K562 (cell line): ENCODE data around the gene TLR2.

Source experiments
- ARID1B ChIP-seq: fragments of 450-650 bp; IDR thresholded peaks from 2 replicates; pipeline ENCODE4 v1.6.1; 2016; ENCODE audit warnings: antibody characterized with exemption, mild to moderate bottlenecking, inconsistent platforms
- BDP1 ChIP-seq: IDR thresholded peaks from 3 replicates; pipeline ENCODE4 v1.6.1; 2011; ENCODE audit not compliant: insufficient read length, insufficient read depth
- CAMTA2 ChIP-seq: fragments of 250-450 bp; sonication (Bioruptor Pico); conservative IDR thresholded peaks from 2 replicates; pipeline ENCODE4 v1.5.1; 2022
- CBX1 ChIP-seq: sonication (generic); IDR thresholded peaks from 2 replicates; pipeline ENCODE4 v1.6.1; 2016; ENCODE audit warnings: antibody characterized with exemption, low read depth, mild to moderate bottlenecking
- CEBPB ChIP-seq: fragments of 450-650 bp; IDR thresholded peaks from 2 replicates; pipeline ENCODE4 v1.6.1; 2016; ENCODE audit warnings: missing genetic modification characterization, missing compliant biosample characterization
- CHD1 ChIP-seq: fragments of 200-600 bp; sonication (generic); IDR thresholded peaks from one replicate; pipeline ENCODE4 v1.6.1; 2012; ENCODE audit warnings: mild to moderate bottlenecking, moderate library complexity, low read length, inconsistent platforms
- CTCF ChIP-seq, 3 experiments: IDR thresholded peaks in 2 of 3; conservative IDR thresholded peaks in 1 of 3; 2 replicates each; pipeline ENCODE4 v1.5.1; 2011 to 2012; ENCODE audit warnings: low read length in 3 of 3, mild to moderate bottlenecking in 3 of 3, control low read depth in 2 of 3, improper control_type of control experiment in 1 of 3, inconsistent platforms in 1 of 3, low read depth in 1 of 3, mixed read lengths in 1 of 3, moderate library complexity in 1 of 3; ENCODE audit not compliant: insufficient read depth in 2 of 3
- EP300 ChIP-seq: IDR thresholded peaks from 2 replicates; pipeline ENCODE4 v1.6.1; 2012; ENCODE audit warnings: low read length, improper control_type of control experiment
- EZH2 ChIP-seq: IDR thresholded peaks from 2 replicates; pipeline ENCODE4 v1.6.1; 2012; ENCODE audit warnings: low read depth, mild to moderate bottlenecking, inconsistent platforms, low read length, borderline replicate concordance
- RBM22 ChIP-seq: fragments of 200-400 bp; formaldehyde crosslinking; IDR thresholded peaks from 2 replicates; pipeline ENCODE4 v1.6.1; 2018; ENCODE audit warnings: low read length, low read depth; ENCODE audit not compliant: poor library complexity, severe bottlenecking
- SMC3 ChIP-seq: conservative IDR thresholded peaks from 2 replicates; pipeline ENCODE4 v1.6.1; 2011; ENCODE audit warnings: low read depth, low read length, improper control_type of control experiment; ENCODE audit not compliant: insufficient read depth
- SP1 ChIP-seq: sonication (generic); formaldehyde crosslinking; IDR thresholded peaks from 2 replicates; pipeline ENCODE4 v1.8.1; 2022; ENCODE audit warnings: mild to moderate bottlenecking, missing genetic modification reagents
- TAF1 ChIP-seq: IDR thresholded peaks from 2 replicates; pipeline ENCODE4 v1.6.1; 2011; ENCODE audit warnings: mild to moderate bottlenecking, low read length, moderate library complexity; ENCODE audit not compliant: insufficient read depth, control insufficient read depth, severe bottlenecking; ENCODE audit errors: extremely low read depth
- ZC3H4 ChIP-seq: sonication (generic); formaldehyde crosslinking; IDR thresholded peaks from 2 replicates; pipeline ENCODE4 v1.9.0; 2021; ENCODE audit warnings: missing genetic modification reagents, borderline replicate concordance

GRCh38 chr4:153741541-153741940, 57.5 kb downstream of the TLR2 start:
- TF ChIP-seq CAMTA2 (no peak), ZC3H4 (CRISPR knock-in tag) (no peak), TAF1 (no peak), CTCF (IDR thresholded peaks at IDR 0.05 in 2 of 3, conservative IDR thresholded peaks at IDR 0.05 in 1 of 3; ENCODE audit: insufficient read depth in 2 of 3, low read depth in 1 of 3, low read length in 3 of 3) (no peak), CEBPB (tag) (no peak), SMC3 (no peak), ARID1B (no peak), CBX1 (no peak), EP300 (no peak), SP1 (CRISPR knock-in tag) (no peak), EZH2 (no peak), BDP1 (no peak), CHD1 (no peak), RBM22 (no peak)
